ENCODE measurements around the gene SLC34A1. TPM values are rescaled to one million over a fixed set of nuclear protein-coding genes. Genes with fewer than 3 reads are reported as not detected.
A peak's percentile ranks its signal among the peaks of the same experiment; 100 is the strongest.

Gene SLC34A1
- total and polyA plus RNA-seq, 2 of the 13 experiments (the other 11 are each of a cell fraction or from before 2014, with no cell fraction given), result 0.03 to 0.20 TPM

GRCh38 chr5:177382423-177383029 lies 1.7 kb upstream of the SLC34A1 start (continued):
- no peak for TF ChIP-seq SNRNP70 (IDR thresholded peaks at IDR 0.05; ENCODE audit: low read depth, low read length)
- TF ChIP-seq MIER2 (CRISPR knock-in tag; IDR thresholded peaks at IDR 0.05), result no peak
- TF ChIP-seq SATB2 (CRISPR knock-in tag; IDR thresholded peaks at IDR 0.05), result no peak
- TF ChIP-seq SALL1 (CRISPR knock-in tag; IDR thresholded peaks at IDR 0.05), result no peak
- TF ChIP-seq NR2F6 (IDR thresholded peaks at IDR 0.05), result no peak
- TF ChIP-seq NR2F6 (CRISPR knock-in tag; IDR thresholded peaks at IDR 0.05), result peak; percentile 16; the same call in 1 of the 2 replicates
- TF ChIP-seq, protein P1, sequence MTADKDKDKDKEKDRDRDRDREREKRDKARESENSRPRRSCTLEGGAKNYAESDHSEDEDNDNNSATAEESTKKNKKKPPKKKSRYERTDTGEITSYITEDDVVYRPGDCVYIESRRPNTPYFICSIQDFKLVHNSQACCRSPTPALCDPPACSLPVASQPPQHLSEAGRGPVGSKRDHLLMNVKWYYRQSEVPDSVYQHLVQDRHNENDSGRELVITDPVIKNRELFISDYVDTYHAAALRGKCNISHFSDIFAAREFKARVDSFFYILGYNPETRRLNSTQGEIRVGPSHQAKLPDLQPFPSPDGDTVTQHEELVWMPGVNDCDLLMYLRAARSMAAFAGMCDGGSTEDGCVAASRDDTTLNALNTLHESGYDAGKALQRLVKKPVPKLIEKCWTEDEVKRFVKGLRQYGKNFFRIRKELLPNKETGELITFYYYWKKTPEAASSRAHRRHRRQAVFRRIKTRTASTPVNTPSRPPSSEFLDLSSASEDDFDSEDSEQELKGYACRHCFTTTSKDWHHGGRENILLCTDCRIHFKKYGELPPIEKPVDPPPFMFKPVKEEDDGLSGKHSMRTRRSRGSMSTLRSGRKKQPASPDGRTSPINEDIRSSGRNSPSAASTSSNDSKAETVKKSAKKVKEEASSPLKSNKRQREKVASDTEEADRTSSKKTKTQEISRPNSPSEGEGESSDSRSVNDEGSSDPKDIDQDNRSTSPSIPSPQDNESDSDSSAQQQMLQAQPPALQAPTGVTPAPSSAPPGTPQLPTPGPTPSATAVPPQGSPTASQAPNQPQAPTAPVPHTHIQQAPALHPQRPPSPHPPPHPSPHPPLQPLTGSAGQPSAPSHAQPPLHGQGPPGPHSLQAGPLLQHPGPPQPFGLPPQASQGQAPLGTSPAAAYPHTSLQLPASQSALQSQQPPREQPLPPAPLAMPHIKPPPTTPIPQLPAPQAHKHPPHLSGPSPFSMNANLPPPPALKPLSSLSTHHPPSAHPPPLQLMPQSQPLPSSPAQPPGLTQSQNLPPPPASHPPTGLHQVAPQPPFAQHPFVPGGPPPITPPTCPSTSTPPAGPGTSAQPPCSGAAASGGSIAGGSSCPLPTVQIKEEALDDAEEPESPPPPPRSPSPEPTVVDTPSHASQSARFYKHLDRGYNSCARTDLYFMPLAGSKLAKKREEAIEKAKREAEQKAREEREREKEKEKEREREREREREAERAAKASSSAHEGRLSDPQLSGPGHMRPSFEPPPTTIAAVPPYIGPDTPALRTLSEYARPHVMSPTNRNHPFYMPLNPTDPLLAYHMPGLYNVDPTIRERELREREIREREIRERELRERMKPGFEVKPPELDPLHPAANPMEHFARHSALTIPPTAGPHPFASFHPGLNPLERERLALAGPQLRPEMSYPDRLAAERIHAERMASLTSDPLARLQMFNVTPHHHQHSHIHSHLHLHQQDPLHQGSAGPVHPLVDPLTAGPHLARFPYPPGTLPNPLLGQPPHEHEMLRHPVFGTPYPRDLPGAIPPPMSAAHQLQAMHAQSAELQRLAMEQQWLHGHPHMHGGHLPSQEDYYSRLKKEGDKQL (CRISPR knock-in tag; IDR thresholded peaks at IDR 0.05; ENCODE audit: low read depth), result no peak
- TF ChIP-seq SIN3B (IDR thresholded peaks at IDR 0.05; ENCODE audit: low read length), result no peak
- no peak for TF ChIP-seq POGK (CRISPR knock-in tag; conservative IDR thresholded peaks at IDR 0.05)
- TF ChIP-seq ZNF816 (CRISPR knock-in tag; IDR thresholded peaks at IDR 0.05; ENCODE audit: borderline replicate concordance), result no peak
- TF ChIP-seq HNRNPUL1 (IDR thresholded peaks at IDR 0.05; ENCODE audit: low read depth, low read length), result no peak
- no peak for TF ChIP-seq CEBPG (CRISPR knock-in tag; IDR thresholded peaks at IDR 0.05)
- TF ChIP-seq MYPOP (CRISPR knock-in tag; IDR thresholded peaks at IDR 0.05), result no peak
- no peak for TF ChIP-seq PAWR (CRISPR knock-in tag; IDR thresholded peaks at IDR 0.05; ENCODE audit: borderline replicate concordance)
- no peak for TF ChIP-seq ZNF280D (CRISPR knock-in tag; IDR thresholded peaks at IDR 0.05)
- no peak for TF ChIP-seq NFKBIZ (CRISPR knock-in tag; IDR thresholded peaks at IDR 0.05)
- no peak for TF ChIP-seq ZFP90 (CRISPR knock-in tag; IDR thresholded peaks at IDR 0.05; ENCODE audit: borderline replicate concordance)
- peak; percentile 83; the same call in 1 of the 2 replicates for TF ChIP-seq TFDP1 (CRISPR knock-in tag; IDR thresholded peaks at IDR 0.05; ENCODE audit: borderline replicate concordance)
